Mesothelial cell of epicardium (in vitro differentiated cells): ENCODE data around the gene EEIG1. TPM values are rescaled to one million over a fixed set of nuclear protein-coding genes. Genes with fewer than 3 reads are reported as not detected.

Experiments used
- DNase-seq, 2 experiments: peaks; one replicate each; pipeline ENCODE4 v3.0.0; 2021; ENCODE audit warnings: low spot score in 2 of 2; ENCODE audit not compliant: unreplicated experiment in 2 of 2
- H3K27ac Mint-ChIP-seq: 2 replicates; pipeline ENCODE4 v1.8.0; 2021; ENCODE audit warnings: mixed read lengths
- H3K27me3 Mint-ChIP-seq: 2 replicates; pipeline ENCODE4 v1.8.0; 2021; ENCODE audit warnings: low read depth, mixed read lengths
- H3K36me3 Mint-ChIP-seq: 2 replicates; pipeline ENCODE4 v1.8.0; 2021; ENCODE audit warnings: mixed read lengths
- H3K4me1 Mint-ChIP-seq: 2 replicates; pipeline ENCODE4 v1.8.0; 2021; ENCODE audit warnings: mixed read lengths
- H3K4me3 Mint-ChIP-seq: 2 replicates; pipeline ENCODE4 v1.8.0; 2021; ENCODE audit warnings: mild to moderate bottlenecking, moderate library complexity, mixed read lengths
- H3K9me3 Mint-ChIP-seq: 2 replicates; pipeline ENCODE4 v1.8.0; 2021; ENCODE audit warnings: mixed read lengths
- total RNA-seq: library from RNA; stranded (reverse); gene quantifications from 3 replicates; pipeline ENCODE4 v1.2.1, GENCODE V29; 2021
- TF ChIP-seq, protein P1 (sequence below): fragments of 200-600 bp; sonication (generic); IDR thresholded peaks from one replicate; pipeline ENCODE4 v1.5.0; 2021; ENCODE audit warnings: antibody characterized with exemption; ENCODE audit not compliant: unreplicated experiment

EEIG1 gene
- total RNA-seq, 1 donor from 2014 or later = 67.4 TPM

DNA sequence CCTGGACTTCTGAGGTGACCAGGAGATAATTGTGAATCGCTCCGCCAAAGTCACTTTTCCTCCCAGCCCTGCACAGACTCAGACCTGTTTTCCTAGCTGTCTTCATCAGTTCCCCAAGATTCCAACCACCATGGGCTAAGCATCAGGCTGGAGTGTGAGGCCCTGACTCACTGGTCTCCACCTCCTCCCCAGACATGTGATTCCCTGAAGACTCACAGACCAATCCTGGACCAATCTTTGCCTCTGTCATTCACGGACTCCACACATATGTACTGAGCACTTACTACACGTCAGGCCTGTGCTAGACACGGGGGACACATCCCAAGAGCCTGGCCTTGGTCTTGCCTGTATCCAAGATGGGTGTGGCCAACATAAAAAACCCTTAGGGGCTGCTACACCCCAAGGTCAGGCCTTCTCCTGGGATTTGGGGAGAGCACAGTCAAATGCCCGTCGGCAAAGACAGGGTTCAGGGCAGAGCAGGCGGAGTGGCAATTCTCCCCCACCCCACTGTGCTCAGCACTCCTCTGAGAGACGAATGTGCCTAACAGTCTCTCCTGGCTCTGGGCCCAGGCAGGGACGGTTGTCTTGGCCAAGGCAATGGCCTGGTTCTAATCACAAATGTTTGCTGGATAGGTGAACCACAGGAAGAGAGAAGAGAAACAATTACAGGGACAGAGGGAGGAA, 11.9 kb downstream of the EEIG1 start:
- Mint-ChIP-seq H3K4me1 (peaks cover 82% of the 10 kb centered on the region), H3K9me3 (no peaks in the 10 kb centered on the region), H3K27me3 (no peaks in the 10 kb centered on the region), H3K36me3 (no peaks in the 10 kb centered on the region), H3K4me3 (peak overlapping the region; percentile 7), H3K27ac (peak overlapping the region; percentile 87)
- TF ChIP-seq, protein P1, sequence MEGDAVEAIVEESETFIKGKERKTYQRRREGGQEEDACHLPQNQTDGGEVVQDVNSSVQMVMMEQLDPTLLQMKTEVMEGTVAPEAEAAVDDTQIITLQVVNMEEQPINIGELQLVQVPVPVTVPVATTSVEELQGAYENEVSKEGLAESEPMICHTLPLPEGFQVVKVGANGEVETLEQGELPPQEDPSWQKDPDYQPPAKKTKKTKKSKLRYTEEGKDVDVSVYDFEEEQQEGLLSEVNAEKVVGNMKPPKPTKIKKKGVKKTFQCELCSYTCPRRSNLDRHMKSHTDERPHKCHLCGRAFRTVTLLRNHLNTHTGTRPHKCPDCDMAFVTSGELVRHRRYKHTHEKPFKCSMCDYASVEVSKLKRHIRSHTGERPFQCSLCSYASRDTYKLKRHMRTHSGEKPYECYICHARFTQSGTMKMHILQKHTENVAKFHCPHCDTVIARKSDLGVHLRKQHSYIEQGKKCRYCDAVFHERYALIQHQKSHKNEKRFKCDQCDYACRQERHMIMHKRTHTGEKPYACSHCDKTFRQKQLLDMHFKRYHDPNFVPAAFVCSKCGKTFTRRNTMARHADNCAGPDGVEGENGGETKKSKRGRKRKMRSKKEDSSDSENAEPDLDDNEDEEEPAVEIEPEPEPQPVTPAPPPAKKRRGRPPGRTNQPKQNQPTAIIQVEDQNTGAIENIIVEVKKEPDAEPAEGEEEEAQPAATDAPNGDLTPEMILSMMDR = no peak
- DNase-seq = no peak

DNA sequence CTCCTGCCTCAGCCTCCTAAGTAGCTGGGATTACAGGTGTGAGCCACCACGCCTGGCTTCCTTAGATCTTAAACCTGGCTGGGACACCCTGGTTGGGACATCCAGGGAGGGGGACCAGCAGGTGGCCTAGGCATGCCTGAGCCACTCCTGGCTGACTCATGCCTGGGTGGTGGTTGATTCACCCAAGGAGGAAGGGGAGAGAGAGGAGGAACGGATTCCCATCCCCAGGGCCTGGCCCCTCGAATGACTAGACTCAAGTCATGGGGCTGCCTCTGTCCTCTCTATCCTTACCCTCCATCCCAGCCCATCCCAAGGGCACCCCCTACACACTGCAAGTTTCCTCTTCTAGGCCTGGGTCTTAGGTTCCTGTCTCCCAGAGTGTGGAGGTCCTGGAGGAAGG, 12.7 kb downstream of the EEIG1 start:
- H3K27me3 Mint-ChIP-seq = no peaks in the 10 kb centered on the region
- TF ChIP-seq, protein P1 = no peak
- H3K4me3 Mint-ChIP-seq = no peak overlapping the region
- DNase-seq = no peak
- peak overlapping the region; percentile 87 for H3K27ac Mint-ChIP-seq
- peaks cover 87% of the 10 kb centered on the region for H3K4me1 Mint-ChIP-seq
- H3K36me3 Mint-ChIP-seq = no peaks in the 10 kb centered on the region
- no peaks in the 10 kb centered on the region for H3K9me3 Mint-ChIP-seq

DNA sequence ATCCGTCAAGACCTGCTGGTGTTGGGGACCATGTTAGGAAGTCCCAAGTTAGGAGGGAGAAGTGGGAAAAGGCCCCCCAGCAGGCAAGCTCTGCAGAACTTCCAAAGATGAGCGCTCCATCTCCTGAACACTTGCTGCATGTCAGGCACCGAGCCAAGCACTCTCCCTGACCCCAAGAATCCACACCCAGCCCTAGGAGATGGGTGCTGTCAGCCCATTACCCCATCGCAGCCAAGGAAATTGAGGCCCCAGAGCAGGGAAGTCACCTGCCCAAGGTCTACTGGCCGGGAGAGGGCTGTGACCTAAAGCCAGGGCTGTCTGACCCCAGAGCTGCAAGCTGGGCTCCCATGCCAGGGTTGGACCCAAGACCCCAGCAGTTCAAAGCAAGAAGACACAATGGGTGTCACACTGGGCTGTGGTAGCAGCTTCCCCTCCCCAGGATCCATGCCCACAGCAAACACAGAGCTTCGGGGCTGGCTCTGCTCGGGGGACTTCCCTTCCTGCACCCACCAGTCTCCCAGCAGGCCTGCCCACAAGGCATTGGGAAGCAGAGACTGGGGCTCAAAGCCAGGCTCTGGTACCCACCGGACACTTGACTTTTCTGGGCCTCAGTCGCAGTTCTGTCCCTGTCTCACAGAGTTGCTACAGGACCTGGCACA, 13.5 kb downstream of the EEIG1 start:
- Mint-ChIP-seq H3K4me1 (peaks cover 91% of the 10 kb centered on the region), H3K27ac (peak overlapping the region; percentile 98), H3K4me3 (no peak overlapping the region), H3K9me3 (no peaks in the 10 kb centered on the region), H3K36me3 (no peaks in the 10 kb centered on the region), H3K27me3 (no peaks in the 10 kb centered on the region)
- TF ChIP-seq, protein P1 = no peak
- no peak for DNase-seq

DNA sequence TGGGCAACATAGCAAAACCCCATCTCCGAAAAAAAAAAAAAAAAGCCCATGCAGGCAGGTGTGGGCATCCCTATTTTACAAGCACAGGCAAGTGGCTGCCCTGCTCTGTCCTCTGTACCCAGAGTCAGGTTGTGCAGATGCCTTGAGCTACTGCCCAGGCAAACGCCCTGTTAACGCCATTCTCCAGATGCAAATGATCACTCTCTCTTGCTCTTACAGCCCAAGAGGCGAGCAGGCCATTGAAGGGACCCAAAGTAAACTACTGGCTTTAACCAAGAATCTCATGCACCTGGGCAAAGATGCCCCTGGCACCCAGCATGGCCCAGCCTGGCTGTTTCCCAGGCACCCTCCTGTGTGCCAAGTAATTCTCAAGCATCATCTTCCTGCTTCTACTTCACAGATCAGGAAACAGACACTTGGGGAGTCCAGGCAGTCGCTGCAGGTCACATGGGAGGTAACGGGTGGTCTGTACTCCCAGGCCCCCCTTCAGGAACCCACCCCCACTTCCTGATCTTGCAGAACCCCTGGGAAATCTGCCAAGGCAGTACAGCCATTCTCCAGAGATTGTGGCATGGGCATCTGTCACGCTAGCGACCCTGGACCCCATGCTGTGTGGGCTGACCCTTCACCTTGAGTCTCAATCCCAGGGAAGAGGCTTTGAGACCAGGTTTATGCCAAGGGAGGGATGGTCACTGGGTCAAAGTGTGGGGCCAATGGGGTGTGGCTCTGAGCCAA, 14.2 kb downstream of the EEIG1 start:
- Mint-ChIP-seq H3K4me3 (no peak overlapping the region), H3K27me3 (no peaks in the 10 kb centered on the region), H3K36me3 (no peaks in the 10 kb centered on the region), H3K9me3 (no peaks in the 10 kb centered on the region), H3K27ac (peak overlapping the region; percentile 98), H3K4me1 (peaks cover 85% of the 10 kb centered on the region)
- DNase-seq = no peak
- TF ChIP-seq, protein P1 = no peak

DNA sequence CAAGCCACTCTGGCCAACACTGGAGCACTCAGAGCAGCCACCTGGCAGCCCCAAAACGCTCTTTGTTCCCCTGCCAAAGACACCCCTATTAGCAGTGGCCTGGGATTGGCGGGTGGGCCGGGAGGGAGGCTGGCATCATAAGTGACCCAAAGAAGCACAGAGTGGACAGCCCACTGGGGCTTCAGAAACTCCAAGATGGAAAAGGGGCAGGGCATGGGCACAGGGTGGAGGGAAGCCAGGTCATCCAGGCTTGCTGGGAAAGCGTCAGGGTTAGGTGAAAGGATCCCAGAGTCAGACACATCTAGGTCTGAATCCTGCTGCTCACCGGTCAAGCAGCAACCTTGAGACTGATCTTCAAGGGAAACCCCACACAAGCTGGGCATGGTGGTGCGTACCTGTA, 14.8 kb downstream of the EEIG1 start:
- H3K4me1 Mint-ChIP-seq = peaks cover 80% of the 10 kb centered on the region
- peak overlapping the region; percentile 98 for H3K27ac Mint-ChIP-seq
- no peaks in the 10 kb centered on the region for H3K27me3 Mint-ChIP-seq
- peak overlapping the region; percentile 46 for H3K4me3 Mint-ChIP-seq
- H3K36me3 Mint-ChIP-seq = peaks cover 4% of the 10 kb centered on the region
- H3K9me3 Mint-ChIP-seq = no peaks in the 10 kb centered on the region
- TF ChIP-seq, protein P1 = no peak
- DNase-seq = no peak
